ENCODE data around the gene FGF3. TPM values are rescaled to one million over a fixed set of nuclear protein-coding genes. Genes with fewer than 3 reads are reported as not detected.

Gene FGF3
- total and polyA plus RNA-seq, 9 of the 15 experiments (the other 6 are each of a cell fraction or from before 2014, with no cell fraction given), result not detected

DNA sequence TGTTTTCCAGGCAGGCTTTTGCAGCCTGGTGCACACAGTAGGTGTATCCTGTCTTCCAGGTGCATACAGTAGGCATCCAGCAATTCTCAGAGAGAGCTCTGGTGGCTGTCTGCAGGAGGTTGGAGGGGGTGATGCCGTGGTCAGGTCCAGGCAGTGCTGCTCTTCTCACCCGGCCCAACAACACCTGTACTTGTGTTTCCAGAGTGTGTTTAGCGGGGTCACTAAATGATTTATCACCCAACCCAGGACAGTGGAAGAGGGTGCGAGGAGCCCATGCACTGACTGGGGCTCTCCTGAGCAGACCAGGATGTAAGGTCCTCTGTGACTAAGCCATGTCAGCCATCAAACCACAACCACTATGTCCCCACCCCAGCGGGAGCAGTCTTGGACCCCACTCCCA is 18.6 kb upstream of the FGF3 start:
- no TSS peak for BruUV-seq (replicated peaks)
- no peak overlapping the region for H3K4me2 ChIP-seq (ENCODE audit: insufficient read depth, low read length)
- H4K20me1 ChIP-seq (replicated peaks; ENCODE audit: control insufficient read depth, insufficient read depth, low read length), result peaks cover 4% of the 10 kb centered on the region; the same call in 1 of the 2 replicates
- no peak for ATAC-seq
- ChIA-PET CTCF (ENCODE audit: low intra/inter-chr PET ratio) (no interaction called here), POLR2A (no interaction called here)
- H3K36me3 ChIP-seq (ENCODE audit: control insufficient read depth, insufficient read depth, low read length), result no peaks in the 10 kb centered on the region
- no peaks in the 10 kb centered on the region for H3K9me3 ChIP-seq (replicated peaks; ENCODE audit: control insufficient read depth, insufficient read depth, low read depth, low read length)
- in situ Hi-C loops (cut with MboI), result no loop called here
- no peaks in the 10 kb centered on the region for H3K79me2 ChIP-seq (ENCODE audit: control insufficient read depth, insufficient read depth, low read length)
- no peak for FAIRE-seq
- H3K27me3 ChIP-seq (ENCODE audit: control insufficient read depth in 2 of 2, insufficient read depth in 2 of 2, low read length in 2 of 2), result peaks cover 19 to 67% of the 10 kb centered on the region in 2 experiments
- H3K4me1 ChIP-seq (replicated peaks in 1 of 2; ENCODE audit: control insufficient read depth in 2 of 2, insufficient read depth in 2 of 2, low read length in 2 of 2), result peaks cover 0 to 12% of the 10 kb centered on the region in 2 experiments; a peak in 1 of 5 replicates
- DNase-seq (ENCODE audit: extremely low read depth in 1 of 4, low spot score in 3 of 4), result no peak
- no peak overlapping the region for H3K4me3 ChIP-seq
- no peak overlapping the region for H3K27ac ChIP-seq (ENCODE audit: extremely low read depth, low read depth, low read length)
- H2AFZ ChIP-seq (ENCODE audit: low read depth, low read length), result no peak overlapping the region
- no peak overlapping the region for H3K9ac ChIP-seq (ENCODE audit: insufficient read depth in 1 of 2, low read depth in 2 of 2, low read length in 2 of 2)
- H3K9me1 ChIP-seq (ENCODE audit: control insufficient read depth, insufficient read depth, low read length), result no peaks in the 10 kb centered on the region
- WGBS (ENCODE audit: insufficient coverage, low coverage, missing lambda C conversion rate), result 0% methylated on average over 5 of the region's 5 CpGs
- intact Hi-C loops (cut with micrococcal nuclease), result no loop called here
- TF ChIP-seq BRF1 (IDR thresholded peaks at IDR 0.05; ENCODE audit: borderline replicate concordance, extremely low read depth, insufficient read length) (no peak), NFYB (IDR thresholded peaks at IDR 0.05; ENCODE audit: extremely low read depth, insufficient read length) (no peak), CREB1 (IDR thresholded peaks at IDR 0.05) (no peak), CREB1 (CRISPR knock-in tag; IDR thresholded peaks at IDR 0.05) (no peak), ETS2 (tag; IDR thresholded peaks at IDR 0.05; ENCODE audit: borderline replicate concordance, poor library complexity, severe bottlenecking) (no peak), CC2D1A (IDR thresholded peaks at IDR 0.05) (no peak), CEBPB (tag; IDR thresholded peaks at IDR 0.05) (no peak), THRAP3 (IDR thresholded peaks at IDR 0.05; ENCODE audit: borderline replicate concordance) (no peak), SNIP1 (IDR thresholded peaks at IDR 0.05; ENCODE audit: low read depth) (no peak), NR2F6 (CRISPR knock-in tag; IDR thresholded peaks at IDR 0.05) (no peak), SP2 (IDR thresholded peaks at IDR 0.05; ENCODE audit: extremely low read depth, low read depth, low read length, poor library complexity, severe bottlenecking) (no peak), NR2C2 (CRISPR knock-in tag; IDR thresholded peaks at IDR 0.05) (no peak), NR2C2 (tag; IDR thresholded peaks at IDR 0.05) (no peak), MTA2 (IDR thresholded peaks at IDR 0.05; ENCODE audit: low read depth) (no peak)
- TF ChIP-seq, protein P1, sequence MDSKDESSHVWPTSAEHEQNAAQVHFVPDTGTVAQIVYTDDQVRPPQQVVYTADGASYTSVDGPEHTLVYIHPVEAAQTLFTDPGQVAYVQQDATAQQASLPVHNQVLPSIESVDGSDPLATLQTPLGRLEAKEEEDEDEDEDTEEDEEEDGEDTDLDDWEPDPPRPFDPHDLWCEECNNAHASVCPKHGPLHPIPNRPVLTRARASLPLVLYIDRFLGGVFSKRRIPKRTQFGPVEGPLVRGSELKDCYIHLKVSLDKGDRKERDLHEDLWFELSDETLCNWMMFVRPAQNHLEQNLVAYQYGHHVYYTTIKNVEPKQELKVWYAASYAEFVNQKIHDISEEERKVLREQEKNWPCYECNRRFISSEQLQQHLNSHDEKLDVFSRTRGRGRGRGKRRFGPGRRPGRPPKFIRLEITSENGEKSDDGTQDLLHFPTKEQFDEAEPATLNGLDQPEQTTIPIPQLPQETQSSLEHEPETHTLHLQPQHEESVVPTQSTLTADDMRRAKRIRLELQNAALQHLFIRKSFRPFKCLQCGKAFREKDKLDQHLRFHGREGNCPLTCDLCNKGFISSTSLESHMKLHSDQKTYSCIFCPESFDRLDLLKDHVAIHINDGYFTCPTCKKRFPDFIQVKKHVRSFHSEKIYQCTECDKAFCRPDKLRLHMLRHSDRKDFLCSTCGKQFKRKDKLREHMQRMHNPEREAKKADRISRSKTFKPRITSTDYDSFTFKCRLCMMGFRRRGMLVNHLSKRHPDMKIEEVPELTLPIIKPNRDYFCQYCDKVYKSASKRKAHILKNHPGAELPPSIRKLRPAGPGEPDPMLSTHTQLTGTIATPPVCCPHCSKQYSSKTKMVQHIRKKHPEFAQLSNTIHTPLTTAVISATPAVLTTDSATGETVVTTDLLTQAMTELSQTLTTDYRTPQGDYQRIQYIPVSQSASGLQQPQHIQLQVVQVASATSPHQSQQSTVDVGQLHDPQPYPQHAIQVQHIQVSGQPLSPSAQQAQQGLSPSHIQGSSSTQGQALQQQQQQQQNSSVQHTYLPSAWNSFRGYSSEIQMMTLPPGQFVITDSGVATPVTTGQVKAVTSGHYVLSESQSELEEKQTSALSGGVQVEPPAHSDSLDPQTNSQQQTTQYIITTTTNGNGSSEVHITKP (IDR thresholded peaks at IDR 0.05; ENCODE audit: partially characterized antibody), result no peak
- TF ChIP-seq, protein P2, sequence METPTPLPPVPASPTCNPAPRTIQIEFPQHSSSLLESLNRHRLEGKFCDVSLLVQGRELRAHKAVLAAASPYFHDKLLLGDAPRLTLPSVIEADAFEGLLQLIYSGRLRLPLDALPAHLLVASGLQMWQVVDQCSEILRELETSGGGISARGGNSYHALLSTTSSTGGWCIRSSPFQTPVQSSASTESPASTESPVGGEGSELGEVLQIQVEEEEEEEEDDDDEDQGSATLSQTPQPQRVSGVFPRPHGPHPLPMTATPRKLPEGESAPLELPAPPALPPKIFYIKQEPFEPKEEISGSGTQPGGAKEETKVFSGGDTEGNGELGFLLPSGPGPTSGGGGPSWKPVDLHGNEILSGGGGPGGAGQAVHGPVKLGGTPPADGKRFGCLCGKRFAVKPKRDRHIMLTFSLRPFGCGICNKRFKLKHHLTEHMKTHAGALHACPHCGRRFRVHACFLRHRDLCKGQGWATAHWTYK (CRISPR knock-in tag; IDR thresholded peaks at IDR 0.05), result no peak
- TF ChIP-seq, protein P3, sequence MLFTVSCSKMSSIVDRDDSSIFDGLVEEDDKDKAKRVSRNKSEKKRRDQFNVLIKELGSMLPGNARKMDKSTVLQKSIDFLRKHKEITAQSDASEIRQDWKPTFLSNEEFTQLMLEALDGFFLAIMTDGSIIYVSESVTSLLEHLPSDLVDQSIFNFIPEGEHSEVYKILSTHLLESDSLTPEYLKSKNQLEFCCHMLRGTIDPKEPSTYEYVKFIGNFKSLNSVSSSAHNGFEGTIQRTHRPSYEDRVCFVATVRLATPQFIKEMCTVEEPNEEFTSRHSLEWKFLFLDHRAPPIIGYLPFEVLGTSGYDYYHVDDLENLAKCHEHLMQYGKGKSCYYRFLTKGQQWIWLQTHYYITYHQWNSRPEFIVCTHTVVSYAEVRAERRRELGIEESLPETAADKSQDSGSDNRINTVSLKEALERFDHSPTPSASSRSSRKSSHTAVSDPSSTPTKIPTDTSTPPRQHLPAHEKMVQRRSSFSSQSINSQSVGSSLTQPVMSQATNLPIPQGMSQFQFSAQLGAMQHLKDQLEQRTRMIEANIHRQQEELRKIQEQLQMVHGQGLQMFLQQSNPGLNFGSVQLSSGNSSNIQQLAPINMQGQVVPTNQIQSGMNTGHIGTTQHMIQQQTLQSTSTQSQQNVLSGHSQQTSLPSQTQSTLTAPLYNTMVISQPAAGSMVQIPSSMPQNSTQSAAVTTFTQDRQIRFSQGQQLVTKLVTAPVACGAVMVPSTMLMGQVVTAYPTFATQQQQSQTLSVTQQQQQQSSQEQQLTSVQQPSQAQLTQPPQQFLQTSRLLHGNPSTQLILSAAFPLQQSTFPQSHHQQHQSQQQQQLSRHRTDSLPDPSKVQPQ (CRISPR knock-in tag; IDR thresholded peaks at IDR 0.05; ENCODE audit: borderline replicate concordance), result no peak

Data from K562 (cell line).